ENCODE measurements around the gene CCDC107. TPM values are rescaled to one million over a fixed set of nuclear protein-coding genes. Genes with fewer than 3 reads are reported as not detected.

Gene CCDC107
- total RNA-seq, 1 experiment from 2014 or later: 12.6 TPM

GRCh38 chr9:35702696-35703095 lies 44.6 kb downstream of the CCDC107 start:
- DNase-seq (ENCODE audit: low spot score): no peak

DNA sequence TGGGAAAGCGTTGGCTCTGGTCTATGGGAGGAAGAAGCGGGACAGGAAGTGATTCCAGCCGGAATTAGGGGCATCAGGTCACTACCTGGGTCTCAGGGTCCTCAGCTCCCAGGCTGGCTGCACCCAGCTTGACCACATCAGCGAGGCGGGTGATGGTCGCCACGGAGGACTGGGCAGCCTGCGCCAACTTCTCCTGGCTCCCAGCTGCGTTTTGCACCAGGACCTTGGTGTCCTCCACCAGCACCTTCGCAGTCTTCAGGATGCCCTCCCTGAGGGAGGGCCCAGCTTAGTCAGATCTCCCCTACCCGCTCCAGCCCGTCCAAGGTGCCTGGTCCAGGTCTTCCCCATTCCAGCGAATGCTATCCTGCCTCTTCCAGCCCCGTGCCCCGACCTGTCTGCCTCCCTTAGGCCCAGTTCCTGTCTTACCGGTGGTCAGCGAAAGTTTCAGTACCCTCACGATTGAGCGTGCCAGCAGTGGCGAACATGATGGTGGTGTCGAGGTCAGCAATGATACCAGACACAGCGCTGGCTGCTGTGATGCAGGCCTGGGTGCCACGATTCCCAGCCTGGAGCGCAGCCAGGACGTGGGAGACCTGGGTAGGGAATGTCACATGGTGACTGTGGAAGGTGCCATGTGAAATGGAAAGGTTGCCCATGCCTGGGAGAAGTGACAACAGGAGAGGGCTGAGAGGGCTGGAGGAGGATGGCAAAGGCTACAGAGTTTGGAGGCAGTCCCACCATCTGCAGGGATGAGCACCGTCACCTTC lies 46.0 kb downstream of the CCDC107 start:
- no peak for DNase-seq (ENCODE audit: low spot score)

- DNase-seq (ENCODE audit: low spot score): no peak
Measured at GRCh38 chr9:35705372-35705771, 47.3 kb downstream of the CCDC107 start.

DNA sequence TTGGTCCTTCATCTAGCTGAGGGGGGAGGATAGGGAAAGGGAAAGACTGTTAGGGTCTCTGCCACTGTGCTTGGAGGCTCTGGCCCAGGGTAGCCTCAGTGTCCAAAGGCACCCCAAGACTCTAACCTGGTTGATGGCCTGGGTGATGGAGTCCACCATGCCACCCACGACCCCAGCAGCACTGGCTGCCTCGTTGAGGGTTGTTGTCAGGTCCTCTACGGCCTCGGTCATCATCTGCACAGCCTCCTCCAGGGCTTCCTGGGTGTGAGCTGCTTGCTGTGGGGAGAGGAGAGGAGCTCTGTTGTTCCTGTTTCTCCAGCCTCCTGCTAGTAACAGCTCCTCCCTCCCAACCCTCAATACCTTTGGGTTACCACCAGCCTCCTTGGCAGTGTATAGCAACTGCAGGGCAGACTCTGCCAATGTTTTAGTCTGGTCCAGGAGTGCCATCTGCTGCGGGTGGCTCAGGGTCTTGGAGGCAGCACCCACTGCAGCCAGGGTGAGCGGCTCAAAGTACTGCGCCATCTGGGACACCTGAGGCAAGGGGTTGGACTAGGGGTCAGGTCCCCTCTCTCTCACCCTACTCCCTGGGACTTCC lies 47.8 kb downstream of the CCDC107 start:
- DNase-seq (ENCODE audit: low spot score): no peak

GRCh38 chr9:35706951-35707350 lies 48.9 kb downstream of the CCDC107 start:
- DNase-seq (ENCODE audit: low spot score): no peak

GRCh38 chr9:35708146-35708545 lies 50.1 kb downstream of the CCDC107 start:
- DNase-seq (ENCODE audit: low spot score): no peak

- no peak for DNase-seq (ENCODE audit: low spot score)
Measured at GRCh38 chr9:35710818-35711500, 52.9 kb downstream of the CCDC107 start.

Other genes starting within 250 kb of the CCDC107 start
- gene RUSC2, start 168.2 kb upstream of the CCDC107 start, total RNA-seq (2014; rRNA removed; shearing (Covaris generic)): 18.6 and 19.9 TPM in 2 replicates
- 11.3 and 15.1 TPM in 2 replicates for gene TESK1, start 53.0 kb upstream of the CCDC107 start, total RNA-seq (2014; rRNA removed; shearing (Covaris generic))
- gene CD72, start 39.9 kb upstream of the CCDC107 start, total RNA-seq (2014; rRNA removed; shearing (Covaris generic)): 0.12 and 0.48 TPM in 2 replicates
- not detected in 2 replicates for gene SIT1, start 7.4 kb upstream of the CCDC107 start, total RNA-seq (2014; rRNA removed; shearing (Covaris generic))
- gene RMRP, start 273 bp upstream of the CCDC107 start, total RNA-seq (2014; rRNA removed; shearing (Covaris generic)): 1,768 and 6,657 TPM in 2 replicates
- 2.5 and 3.6 TPM in 2 replicates for gene ARHGEF39, start 6.9 kb downstream of the CCDC107 start, total RNA-seq (2014; rRNA removed; shearing (Covaris generic))
- gene CA9, start 15.6 kb downstream of the CCDC107 start, total RNA-seq (2014; rRNA removed; shearing (Covaris generic)): not detected in 2 replicates
- 423 and 447 TPM in 2 replicates for gene TPM2, start 31.6 kb downstream of the CCDC107 start, total RNA-seq (2014; rRNA removed; shearing (Covaris generic))
- gene TLN1, start 73.9 kb downstream of the CCDC107 start, total RNA-seq (2014; rRNA removed; shearing (Covaris generic)): 139 and 155 TPM in 2 replicates
- 76.5 and 103 TPM in 2 replicates for gene CREB3, start 74.4 kb downstream of the CCDC107 start, total RNA-seq (2014; rRNA removed; shearing (Covaris generic))
- gene GBA2, start 90.9 kb downstream of the CCDC107 start, total RNA-seq (2014; rRNA removed; shearing (Covaris generic)): 12.2 and 15.0 TPM in 2 replicates
- gene RGP1, start 91.0 kb downstream of the CCDC107 start, total RNA-seq (2014; rRNA removed; shearing (Covaris generic)): 10.4 and 16.1 TPM in 2 replicates
- gene MSMP, start 96.0 kb downstream of the CCDC107 start, total RNA-seq (2014; rRNA removed; shearing (Covaris generic)): not detected in 2 replicates
- gene NPR2, start 133.3 kb downstream of the CCDC107 start, total RNA-seq (2014; rRNA removed; shearing (Covaris generic)): 1.9 and 2.1 TPM in 2 replicates
- gene SPAG8, start 154.0 kb downstream of the CCDC107 start, total RNA-seq (2014; rRNA removed; shearing (Covaris generic)): 0.21 and 0.29 TPM in 2 replicates
- 36.3 and 49.2 TPM in 2 replicates for gene HINT2, start 156.8 kb downstream of the CCDC107 start, total RNA-seq (2014; rRNA removed; shearing (Covaris generic))
- not detected in 2 replicates for gene FAM221B, start 170.4 kb downstream of the CCDC107 start, total RNA-seq (2014; rRNA removed; shearing (Covaris generic))
- gene TMEM8B, start 170.9 kb downstream of the CCDC107 start, total RNA-seq (2014; rRNA removed; shearing (Covaris generic)): 1.6 and 2.7 TPM in 2 replicates
- not detected in 2 replicates for gene OR13J1, start 212.1 kb downstream of the CCDC107 start, total RNA-seq (2014; rRNA removed; shearing (Covaris generic))
- 1.0 TPM in 1 of 2 replicates, not detected in the other for gene HRCT1, start 247.9 kb downstream of the CCDC107 start, total RNA-seq (2014; rRNA removed; shearing (Covaris generic))